OCI-LY1 (cell line): ENCODE measurements around the gene PTPN23.
A peak's percentile ranks its signal among the peaks of the same experiment; 100 is the strongest.

Experiments used
- H2AFZ ChIP-seq: fragments of 200-600 bp; sonication (generic), shearing (Covaris generic); 2 replicates; pipeline ENCODE4 v1.6.0; 2014; ENCODE audit warnings: antibody characterized with exemption, mild to moderate bottlenecking, low read length
- H3F3A ChIP-seq: fragments of 200-600 bp; sonication (generic), shearing (Covaris generic); 2 replicates; pipeline ENCODE4 v1.6.0; 2014; ENCODE audit warnings: mild to moderate bottlenecking, antibody characterized with exemption, low read length, moderate library complexity; ENCODE audit not compliant: insufficient read depth
- H3K27ac ChIP-seq: fragments of 200-600 bp; sonication (generic); 2 replicates; pipeline ENCODE4 v1.5.1; 2014; ENCODE audit warnings: low read length, mixed run types, mild to moderate bottlenecking, low read depth; ENCODE audit not compliant: poor library complexity, severe bottlenecking
- H3K27me3 ChIP-seq: fragments of 200-600 bp; sonication (generic); 2 replicates; pipeline ENCODE4 v1.6.0; 2014; ENCODE audit warnings: antibody characterized with exemption, mild to moderate bottlenecking, low read length, moderate library complexity; ENCODE audit not compliant: insufficient read depth
- H3K36me3 ChIP-seq: fragments of 200-600 bp; sonication (generic); 2 replicates; pipeline ENCODE4 v1.6.1; 2014; ENCODE audit warnings: mild to moderate bottlenecking, antibody characterized with exemption, low read length, moderate library complexity, mixed read lengths; ENCODE audit not compliant: insufficient read depth
- H3K4me1 ChIP-seq: fragments of 200-600 bp; sonication (generic); 2 replicates; pipeline ENCODE4 v1.5.1; 2014; ENCODE audit warnings: mild to moderate bottlenecking, low read length, moderate library complexity; ENCODE audit not compliant: insufficient read depth, severe bottlenecking
- H3K4me2 ChIP-seq: fragments of 200-600 bp; sonication (generic), shearing (Covaris generic); 2 replicates; pipeline ENCODE4 v1.6.1; 2014; ENCODE audit warnings: low read length
- H3K4me3 ChIP-seq: fragments of 200-600 bp; sonication (generic); 2 replicates; pipeline ENCODE4 v1.5.1; 2014; ENCODE audit warnings: low read length, low read depth, mild to moderate bottlenecking, mixed read lengths; ENCODE audit not compliant: poor library complexity, severe bottlenecking
- H3K79me2 ChIP-seq: fragments of 200-600 bp; shearing (Covaris generic); 2 replicates; pipeline ENCODE4 v1.6.1; 2016; ENCODE audit warnings: mixed run types, low read length, mixed read lengths; ENCODE audit not compliant: insufficient read depth
- H3K9ac ChIP-seq: fragments of 200-600 bp; sonication (generic), shearing (Covaris generic); 2 replicates; pipeline ENCODE4 v1.6.1; 2014; ENCODE audit warnings: mild to moderate bottlenecking, low read length, mixed read lengths
- H3K9me2 ChIP-seq: fragments of 200-600 bp; sonication (generic), shearing (Covaris generic); 2 replicates; pipeline ENCODE4 v1.6.1; 2014; ENCODE audit warnings: low read depth, mild to moderate bottlenecking, low read length, mixed read lengths
- H3K9me3 ChIP-seq: fragments of 200-600 bp; shearing (Covaris generic); 2 replicates; pipeline ENCODE4 v1.6.1; 2014; ENCODE audit warnings: low read length, mixed read lengths
- H4K20me1 ChIP-seq: fragments of 200-600 bp; sonication (generic), shearing (Covaris generic); 2 replicates; pipeline ENCODE4 v1.6.0; 2016; ENCODE audit warnings: mild to moderate bottlenecking, low read length; ENCODE audit not compliant: insufficient read depth
- EZH2 ChIP-seq: fragments of 200-600 bp; sonication (generic), shearing (Covaris generic); IDR thresholded peaks from 2 replicates; pipeline ENCODE4 v1.8.0; 2017; ENCODE audit warnings: borderline replicate concordance, mixed run types, mild to moderate bottlenecking, antibody characterized with exemption, low read length, moderate library complexity, mixed read lengths
- TF ChIP-seq, protein P1 (sequence below): fragments of 200-600 bp; sonication (generic), shearing (Covaris generic); IDR thresholded peaks from 2 replicates; pipeline ENCODE4 v1.5.1; 2017; ENCODE audit warnings: mild to moderate bottlenecking, antibody characterized with exemption, low read length, moderate library complexity, mixed read lengths

Gene PTPN23

GRCh38 chr3:47347217-47347801 lies 33.5 kb upstream of the PTPN23 start:
- H2AFZ ChIP-seq = no peak overlapping the region
- H3K79me2 ChIP-seq = no peaks in the 10 kb centered on the region
- no peaks in the 10 kb centered on the region for H3K27me3 ChIP-seq
- H3K4me1 ChIP-seq = peaks cover 31% of the 10 kb centered on the region
- no peak overlapping the region for H3K9ac ChIP-seq
- TF ChIP-seq, protein P1, sequence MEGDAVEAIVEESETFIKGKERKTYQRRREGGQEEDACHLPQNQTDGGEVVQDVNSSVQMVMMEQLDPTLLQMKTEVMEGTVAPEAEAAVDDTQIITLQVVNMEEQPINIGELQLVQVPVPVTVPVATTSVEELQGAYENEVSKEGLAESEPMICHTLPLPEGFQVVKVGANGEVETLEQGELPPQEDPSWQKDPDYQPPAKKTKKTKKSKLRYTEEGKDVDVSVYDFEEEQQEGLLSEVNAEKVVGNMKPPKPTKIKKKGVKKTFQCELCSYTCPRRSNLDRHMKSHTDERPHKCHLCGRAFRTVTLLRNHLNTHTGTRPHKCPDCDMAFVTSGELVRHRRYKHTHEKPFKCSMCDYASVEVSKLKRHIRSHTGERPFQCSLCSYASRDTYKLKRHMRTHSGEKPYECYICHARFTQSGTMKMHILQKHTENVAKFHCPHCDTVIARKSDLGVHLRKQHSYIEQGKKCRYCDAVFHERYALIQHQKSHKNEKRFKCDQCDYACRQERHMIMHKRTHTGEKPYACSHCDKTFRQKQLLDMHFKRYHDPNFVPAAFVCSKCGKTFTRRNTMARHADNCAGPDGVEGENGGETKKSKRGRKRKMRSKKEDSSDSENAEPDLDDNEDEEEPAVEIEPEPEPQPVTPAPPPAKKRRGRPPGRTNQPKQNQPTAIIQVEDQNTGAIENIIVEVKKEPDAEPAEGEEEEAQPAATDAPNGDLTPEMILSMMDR = no peak
- no peak for TF ChIP-seq EZH2
- H3K9me2 ChIP-seq = no peaks in the 10 kb centered on the region
- H4K20me1 ChIP-seq = no peaks in the 10 kb centered on the region
- peak overlapping the region; percentile 33 for H3K27ac ChIP-seq
- no peaks in the 10 kb centered on the region for H3K9me3 ChIP-seq
- H3K4me3 ChIP-seq = no peak overlapping the region
- peaks cover 37% of the 10 kb centered on the region for H3K36me3 ChIP-seq
- H3F3A ChIP-seq = no peaks in the 10 kb centered on the region
- peak overlapping the region; percentile 4; the same call in 1 of the 2 replicates for H3K4me2 ChIP-seq

DNA sequence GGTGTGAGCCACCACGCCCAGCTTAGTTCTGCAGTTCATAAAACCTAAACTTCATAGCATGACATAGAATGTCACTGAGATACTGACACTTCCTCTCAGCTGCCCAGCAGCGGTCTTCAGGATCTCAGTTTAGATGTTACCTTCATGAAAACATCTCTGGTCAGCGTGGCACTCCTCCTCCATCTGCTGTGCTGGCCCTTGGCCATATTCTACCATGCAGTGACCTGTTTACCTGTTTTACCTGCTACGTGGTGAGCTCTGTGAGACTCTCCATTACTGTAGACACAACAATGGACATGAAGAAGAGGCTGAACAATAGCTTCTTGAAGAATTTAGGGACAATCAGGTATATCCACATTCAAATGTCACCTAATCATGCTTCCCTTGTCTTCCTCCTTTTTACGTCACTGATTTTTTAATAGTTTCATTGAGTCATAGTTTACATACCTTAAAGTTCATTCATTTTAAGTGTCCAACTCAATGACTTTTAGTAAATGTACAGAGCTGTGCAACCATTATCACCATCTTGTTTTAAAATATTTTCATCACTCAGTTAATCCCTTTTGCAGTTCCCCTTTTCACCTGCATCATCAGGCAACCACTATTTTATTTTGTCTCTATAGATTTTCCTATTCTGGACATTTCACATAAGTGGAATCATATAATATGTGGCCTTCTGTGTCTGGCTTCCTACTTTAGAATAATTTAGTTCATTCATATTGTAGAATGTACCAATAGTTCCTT lies 32.2 kb upstream of the PTPN23 start:
- Histone ChIP-seq H3K27ac (no peak overlapping the region), H3K4me1 (peaks cover 22% of the 10 kb centered on the region)

DNA sequence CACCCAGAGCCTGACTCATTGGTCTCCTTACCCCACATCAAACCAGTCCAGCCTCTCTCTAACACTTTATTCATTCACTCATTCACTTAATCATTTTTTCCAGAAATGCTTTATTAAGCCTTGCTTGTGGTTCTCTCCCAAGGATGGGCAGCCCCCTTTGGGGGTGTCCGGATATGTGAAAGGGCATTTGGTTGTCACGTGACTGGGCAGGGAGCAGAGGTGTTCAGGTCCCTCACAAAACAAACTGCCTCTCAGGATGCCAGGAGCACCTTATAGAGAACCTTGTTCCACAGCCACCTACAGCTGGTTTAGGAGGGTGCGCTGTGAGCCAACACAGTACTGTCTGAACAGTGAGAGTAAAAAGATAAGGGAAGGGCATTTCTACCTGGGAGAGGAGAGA lies 25.8 kb upstream of the PTPN23 start:
- Histone ChIP-seq H3K27ac (no peak overlapping the region), H3K36me3 (no peaks in the 10 kb centered on the region; the same call in 1 of the 2 replicates), H2AFZ (no peak overlapping the region), H3K9me2 (no peaks in the 10 kb centered on the region), H3F3A (no peaks in the 10 kb centered on the region), H3K9me3 (peaks cover 8% of the 10 kb centered on the region; the same call in 1 of the 2 replicates), H3K4me3 (no peak overlapping the region), H3K79me2 (no peaks in the 10 kb centered on the region), H3K27me3 (no peaks in the 10 kb centered on the region), H4K20me1 (no peaks in the 10 kb centered on the region), H3K4me2 (no peak overlapping the region), H3K4me1 (no peaks in the 10 kb centered on the region), H3K9ac (no peak overlapping the region)
- no peak for TF ChIP-seq EZH2
- TF ChIP-seq, protein P1 = no peak

More for the DNA sequence above, 32.2 kb upstream of the PTPN23 start:
- Histone ChIP-seq H2AFZ (no peak overlapping the region), H3K4me3 (no peak overlapping the region), H3K79me2 (no peaks in the 10 kb centered on the region), H3K27me3 (no peaks in the 10 kb centered on the region), H3K4me2 (no peak overlapping the region), H3F3A (no peaks in the 10 kb centered on the region), H4K20me1 (no peaks in the 10 kb centered on the region), H3K9ac (no peak overlapping the region), H3K9me2 (no peaks in the 10 kb centered on the region), H3K9me3 (no peaks in the 10 kb centered on the region), H3K36me3 (peaks cover 27% of the 10 kb centered on the region)
- TF ChIP-seq EZH2 = no peak
- TF ChIP-seq, protein P1 = no peak
